SIG-M5 (cell line): ENCODE measurements around the gene RARA.

Experiments used
- DNase-seq: peaks from one replicate; lab custom pipeline; 2025; lab: John Stamatoyannopoulos, UW

Gene RARA

DNA sequence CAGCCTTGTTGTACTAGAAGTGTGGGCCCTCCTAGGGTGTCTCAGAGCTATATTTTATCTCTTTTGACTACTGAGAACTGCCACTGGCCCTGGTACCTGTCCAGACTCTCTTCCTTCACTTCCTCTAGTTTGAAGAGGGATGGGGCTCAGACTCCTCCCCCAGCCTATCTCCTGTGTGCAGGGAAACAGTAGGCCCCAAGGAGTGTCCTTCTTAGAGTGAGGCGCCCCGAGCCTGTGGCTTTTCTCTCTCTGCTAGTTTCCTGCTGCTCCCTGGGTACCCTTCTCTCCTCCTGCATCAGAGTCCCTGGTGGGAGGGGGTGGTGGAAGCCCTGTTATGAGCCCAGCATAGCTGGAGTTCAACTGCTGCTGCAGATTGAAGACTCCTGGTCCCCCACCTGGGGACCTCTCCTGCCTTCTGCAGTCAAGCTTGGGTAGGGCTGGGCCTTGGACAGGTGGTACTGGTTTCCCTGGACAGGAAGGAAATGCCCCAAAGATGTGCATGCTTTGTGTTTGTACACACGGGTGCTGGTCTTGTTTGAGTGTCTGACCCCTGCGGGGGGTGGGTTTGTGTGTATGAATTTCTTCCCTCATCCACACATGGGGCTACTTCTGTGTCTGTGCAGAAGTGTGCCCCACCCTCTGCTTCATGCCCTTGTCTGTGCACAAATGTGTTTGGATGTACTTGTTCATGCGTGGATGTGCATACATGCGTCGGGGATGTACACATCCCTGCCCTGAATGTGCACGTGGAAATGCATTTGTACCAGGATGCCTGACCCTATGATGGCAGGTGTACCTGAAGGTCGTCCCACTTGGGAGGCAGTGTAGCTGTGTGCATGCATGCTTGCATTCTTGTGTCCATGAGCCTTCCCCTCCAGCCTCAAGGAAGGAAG, 6.9 kb downstream of the RARA start:
- DNase-seq = no peak

DNA sequence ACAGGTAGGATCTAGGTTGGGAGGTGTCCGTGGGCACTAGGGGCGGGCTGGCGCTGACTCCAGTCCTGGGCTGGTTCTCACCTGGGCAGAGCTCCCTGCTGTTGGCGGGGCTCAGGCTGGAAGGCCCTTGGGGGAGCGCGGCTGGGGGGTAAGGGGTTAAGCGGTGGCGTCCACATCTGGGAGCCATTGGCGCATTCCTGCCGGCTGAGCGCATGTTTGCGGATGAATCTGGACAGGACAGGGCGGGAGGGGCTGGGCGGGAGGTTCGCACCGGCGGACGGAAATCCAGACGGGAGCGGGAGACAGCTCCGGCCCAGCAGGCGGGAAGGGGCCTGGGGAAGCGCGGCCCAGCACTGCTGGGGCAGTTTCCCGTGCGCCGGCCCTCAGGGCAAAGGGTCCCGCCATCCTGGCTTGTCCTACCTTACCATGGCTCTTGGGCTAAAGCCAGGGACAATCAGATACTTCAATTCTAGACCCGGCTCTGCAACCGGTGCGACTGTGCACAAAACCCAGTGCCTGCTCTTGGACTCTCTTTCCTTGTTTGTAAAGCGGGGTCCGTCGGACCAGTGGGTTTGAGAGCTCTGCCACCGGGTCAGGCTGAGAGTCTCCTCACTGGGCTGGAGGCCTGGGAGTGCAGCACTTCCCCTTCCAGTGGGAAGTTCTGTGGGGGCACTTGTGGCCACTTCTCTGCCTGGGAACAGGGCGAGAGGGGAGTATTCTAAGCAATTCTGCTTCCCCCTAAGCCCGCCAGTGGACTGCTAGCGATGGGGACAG, 7.8 kb downstream of the RARA start:
- DNase-seq = no peak

DNA sequence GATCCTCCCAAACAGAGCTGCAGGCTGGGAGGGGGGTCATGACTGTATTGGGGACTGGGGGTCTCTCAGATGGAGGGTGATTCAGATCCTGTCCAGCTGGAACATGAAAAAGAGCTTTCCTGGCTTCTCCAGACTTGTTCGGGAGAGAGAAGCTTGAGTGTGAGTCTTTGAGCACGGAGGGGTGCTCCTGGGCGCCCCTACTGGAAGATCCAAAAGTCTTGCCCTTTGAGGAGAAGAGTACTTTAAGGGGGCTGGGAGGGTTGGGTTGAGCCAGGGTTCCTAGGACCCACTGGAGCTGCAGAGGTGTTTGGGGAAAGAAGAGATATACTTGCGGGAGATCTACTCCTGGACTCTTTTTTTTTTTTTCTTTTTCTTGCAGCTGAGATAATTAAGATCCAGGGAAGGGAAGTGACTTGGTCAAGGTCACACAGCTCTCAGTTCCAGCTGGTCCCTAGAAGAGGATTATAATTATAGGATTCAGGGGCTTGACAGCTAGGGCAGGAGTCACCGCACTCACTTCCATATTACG, 8.4 kb downstream of the RARA start:
- no peak for DNase-seq

DNA sequence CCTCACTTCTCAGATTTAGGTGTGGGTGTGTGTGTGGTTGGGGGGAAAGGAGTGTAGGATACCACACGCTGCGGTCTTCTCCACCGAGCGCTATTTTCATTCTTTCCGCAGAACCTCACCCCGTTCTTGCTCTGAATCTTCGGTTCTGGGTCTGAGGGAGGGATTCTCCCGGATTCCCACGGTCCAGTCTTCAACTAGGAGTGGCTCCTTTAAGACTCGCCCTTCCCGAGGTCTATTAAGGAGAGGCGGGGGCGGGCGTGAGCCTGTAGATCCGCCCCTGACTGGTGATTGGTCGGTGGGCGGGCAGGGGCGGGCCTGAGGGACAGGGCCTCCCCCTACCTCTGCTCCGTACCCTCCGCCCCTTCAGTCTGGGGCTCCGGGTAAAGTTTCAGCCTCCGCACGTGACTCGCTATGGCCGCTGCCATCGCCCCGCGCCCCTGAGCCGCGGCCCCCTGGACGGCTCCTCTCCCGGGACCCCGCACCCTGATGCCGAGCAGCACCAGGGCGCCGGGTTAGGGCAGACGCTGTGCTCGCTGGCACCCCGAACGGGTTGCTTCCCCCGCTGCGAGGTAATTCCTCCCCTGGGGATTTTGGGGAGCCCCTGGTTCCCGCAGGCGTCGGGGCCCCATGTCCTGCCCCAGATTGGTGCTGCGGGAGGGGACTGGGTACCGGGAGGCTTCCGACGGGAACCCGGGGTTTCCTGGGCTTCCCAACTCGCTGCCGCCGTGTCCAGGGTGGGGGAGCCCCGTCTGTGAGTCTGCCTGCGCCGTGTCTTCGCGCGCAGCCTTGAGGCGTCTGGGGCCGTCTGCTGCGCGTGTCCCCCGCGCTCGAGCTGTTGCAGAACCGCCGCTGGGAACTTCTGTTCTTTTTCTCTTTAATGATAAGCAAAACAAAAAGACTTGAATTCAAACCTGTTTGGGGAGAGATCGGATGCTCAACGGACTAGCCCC, 9.2 kb downstream of the RARA start:
- DNase-seq = peak; percentile 68

DNA sequence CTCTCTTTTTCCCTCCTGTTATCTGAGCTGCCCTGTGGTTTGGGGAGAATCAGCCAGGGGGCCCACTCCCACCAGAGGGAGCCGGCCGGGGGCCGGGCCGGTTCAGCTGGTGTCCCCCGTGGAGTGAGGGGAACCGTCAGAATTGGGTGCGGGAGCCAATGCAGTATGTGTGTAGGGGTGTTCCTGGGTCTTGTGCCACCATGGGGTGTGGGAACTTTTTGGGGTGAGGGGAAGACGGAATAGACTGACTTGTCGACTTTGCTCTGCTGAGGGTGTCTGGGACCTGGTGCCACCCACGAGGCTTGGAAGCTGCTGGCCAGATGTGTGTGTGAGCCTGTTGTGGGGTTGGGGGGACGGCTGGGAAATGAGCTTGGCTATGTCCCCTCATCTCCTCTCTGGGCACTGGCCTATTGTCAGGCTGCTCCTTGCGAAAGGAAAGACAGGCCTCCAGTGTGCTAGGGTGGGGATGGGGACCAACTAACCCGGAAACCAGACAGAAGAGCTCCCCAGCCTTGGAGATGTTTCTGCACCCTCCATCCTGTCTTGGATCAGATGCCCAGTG, 9.9 kb downstream of the RARA start:
- no peak for DNase-seq

DNA sequence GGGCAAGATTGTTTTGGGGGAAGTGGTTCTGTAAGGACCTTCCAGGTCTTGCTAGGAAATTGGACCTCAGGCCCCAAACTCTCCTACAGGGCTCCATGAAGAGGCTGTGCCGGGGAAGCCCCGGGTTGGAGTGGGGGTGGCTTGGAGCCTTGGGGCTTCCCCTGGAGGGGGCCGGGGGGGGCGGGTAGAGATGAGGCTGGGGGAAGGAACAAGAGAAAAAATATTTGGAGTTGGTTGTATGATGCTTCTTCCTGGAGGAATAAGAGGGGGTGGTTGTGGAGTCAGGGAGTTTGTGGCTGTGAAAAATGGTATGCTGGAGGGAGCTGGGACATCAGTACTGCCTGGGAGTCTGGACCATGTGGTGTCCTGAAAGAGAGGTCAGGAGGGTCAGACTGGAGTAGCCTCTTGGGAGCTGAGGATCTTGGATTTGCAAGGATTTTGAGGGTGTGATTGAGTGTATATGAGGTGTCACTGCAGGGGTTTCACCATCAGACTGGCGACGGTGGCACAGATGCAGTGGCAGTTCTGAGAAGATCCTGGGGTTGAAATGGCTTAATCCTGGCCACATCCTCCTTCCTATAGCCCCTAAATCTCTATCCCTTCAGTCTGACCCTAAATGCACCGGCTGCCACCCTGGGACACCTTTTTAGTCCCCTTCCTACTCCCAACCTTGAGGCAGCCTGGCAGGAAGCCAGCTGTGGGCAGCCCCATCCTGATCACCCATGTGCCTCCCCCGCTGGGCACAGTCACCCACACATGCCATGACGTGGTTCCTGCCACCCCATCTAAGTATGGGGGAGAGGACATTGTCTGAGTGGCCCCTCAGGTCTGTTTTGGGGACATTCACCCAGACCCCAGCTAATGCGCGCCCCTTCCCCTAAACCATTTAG, 10.9 kb downstream of the RARA start:
- DNase-seq = no peak

DNA sequence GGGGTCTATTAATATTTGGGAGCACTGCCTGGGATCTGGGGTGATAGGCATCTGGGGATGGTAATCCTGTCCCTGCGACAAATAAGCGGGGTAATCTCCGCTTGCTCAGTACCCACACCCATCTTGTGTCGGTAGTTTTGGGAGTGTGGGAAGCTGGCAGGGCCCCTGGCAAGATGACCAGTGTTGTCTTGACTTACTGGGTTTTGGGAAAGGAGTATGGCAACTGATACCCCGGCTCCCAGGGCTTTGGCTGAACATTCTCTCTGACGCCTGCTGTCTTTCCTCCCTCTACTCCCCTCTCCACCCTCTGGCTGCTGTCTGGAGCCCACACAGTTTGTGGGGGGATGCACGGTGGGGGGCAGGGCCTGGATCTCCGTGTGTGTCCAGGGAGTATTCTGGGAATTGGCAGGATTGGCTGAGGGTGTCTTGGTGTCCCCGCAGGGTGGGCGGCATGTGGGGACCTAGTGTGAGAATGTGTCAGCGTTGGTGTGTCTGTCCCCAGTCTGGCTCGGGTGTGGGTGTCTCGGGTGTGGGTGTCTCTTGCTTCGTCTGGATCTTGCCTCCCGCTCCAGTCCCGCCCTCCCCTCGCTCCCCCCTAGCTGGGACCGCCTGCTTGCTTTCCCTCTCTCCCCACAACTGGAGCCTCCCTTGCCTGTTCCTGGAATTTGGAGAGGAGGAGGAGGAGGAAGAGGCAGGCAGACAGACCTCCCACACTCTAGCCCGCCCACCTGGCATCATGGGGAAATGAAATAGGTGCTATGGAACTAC, 12.0 kb downstream of the RARA start:
- DNase-seq = no peak

DNA sequence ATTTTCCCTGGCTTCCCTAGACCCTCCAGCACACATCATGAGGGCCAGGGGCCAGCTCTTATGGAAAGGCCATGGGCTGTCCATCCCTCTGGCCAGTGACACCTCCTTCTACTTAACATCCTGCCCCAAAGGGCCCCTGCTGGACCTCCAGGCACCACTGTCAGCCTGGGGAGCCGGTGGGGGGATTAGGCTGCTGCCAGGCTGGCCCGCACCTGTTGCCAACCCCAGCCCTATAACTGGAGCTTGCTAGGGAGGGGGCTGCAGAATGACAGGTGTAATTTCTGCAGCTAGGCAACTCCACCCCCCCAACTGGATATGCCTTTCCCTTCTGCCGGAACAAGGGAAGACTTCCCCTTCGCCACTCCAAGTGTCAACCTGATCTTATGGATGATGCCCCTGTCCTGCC, 12.5 kb downstream of the RARA start:
- DNase-seq = no peak

DNA sequence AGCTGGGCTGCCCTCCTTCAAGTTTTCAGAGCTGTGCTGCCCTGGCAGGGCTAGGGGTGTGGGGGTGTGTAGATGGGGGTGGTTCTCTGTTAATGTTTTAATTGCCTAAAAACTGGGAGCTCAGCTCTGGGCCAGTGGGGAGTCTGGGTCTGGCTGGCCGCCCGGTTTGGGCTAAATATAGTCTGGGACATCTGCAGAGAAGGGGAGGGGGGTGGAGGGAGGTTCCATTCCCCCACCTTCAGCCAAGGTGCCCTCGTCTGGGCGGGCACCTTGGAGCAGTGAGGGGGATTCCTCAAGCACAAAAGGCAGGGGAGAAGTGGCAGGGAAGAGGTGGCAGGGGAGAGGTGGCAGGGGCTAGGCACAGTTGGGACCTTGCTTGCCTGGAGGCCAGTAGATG, 13.0 kb downstream of the RARA start:
- DNase-seq = no peak

DNA sequence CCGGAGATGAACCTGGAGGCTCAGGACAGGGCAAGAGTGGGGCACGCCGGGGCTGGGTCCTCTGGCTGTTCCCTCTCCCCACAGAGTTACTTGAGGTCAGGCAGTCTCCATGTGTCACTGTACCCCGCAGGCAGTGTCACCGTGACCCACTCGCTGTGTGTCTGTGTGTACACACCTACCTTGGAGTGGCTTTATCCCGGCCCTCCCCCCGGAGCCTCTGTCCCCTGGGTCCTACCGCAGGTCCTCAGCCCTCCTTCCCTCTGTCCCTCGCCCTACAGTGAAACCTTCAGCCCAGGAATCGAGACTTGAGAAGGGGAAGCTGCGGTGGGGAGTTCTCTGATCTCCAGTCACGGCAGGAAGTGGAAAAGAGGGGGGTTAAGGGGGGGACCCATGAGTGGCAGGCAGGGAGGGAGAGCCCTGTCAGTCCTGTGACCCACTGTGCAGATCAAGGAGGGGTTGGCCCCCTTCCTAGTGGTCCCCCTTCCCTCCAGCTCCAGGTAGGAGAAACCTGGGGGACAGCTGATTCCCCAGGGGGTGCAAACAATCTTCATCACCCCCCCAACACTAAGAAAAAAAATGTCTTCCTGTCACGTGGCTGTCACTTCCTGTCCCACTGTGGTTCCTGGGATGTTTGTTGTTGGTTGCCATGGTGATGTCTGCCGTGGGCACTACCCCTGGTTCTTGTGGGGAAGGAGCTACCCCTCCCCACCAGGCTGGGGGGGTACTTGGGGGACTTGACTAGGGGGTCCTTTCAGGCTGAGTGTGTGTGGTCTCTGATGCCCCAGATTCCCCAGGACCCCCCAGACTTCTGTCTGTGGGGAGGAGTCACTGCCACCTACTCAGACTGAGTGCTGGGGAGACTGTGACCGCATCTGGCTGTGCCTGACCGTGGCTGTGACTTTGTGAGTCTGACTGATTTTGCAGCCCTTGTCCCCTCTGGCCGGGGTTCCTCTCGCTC, 13.7 kb downstream of the RARA start:
- peak; percentile 94 for DNase-seq

DNA sequence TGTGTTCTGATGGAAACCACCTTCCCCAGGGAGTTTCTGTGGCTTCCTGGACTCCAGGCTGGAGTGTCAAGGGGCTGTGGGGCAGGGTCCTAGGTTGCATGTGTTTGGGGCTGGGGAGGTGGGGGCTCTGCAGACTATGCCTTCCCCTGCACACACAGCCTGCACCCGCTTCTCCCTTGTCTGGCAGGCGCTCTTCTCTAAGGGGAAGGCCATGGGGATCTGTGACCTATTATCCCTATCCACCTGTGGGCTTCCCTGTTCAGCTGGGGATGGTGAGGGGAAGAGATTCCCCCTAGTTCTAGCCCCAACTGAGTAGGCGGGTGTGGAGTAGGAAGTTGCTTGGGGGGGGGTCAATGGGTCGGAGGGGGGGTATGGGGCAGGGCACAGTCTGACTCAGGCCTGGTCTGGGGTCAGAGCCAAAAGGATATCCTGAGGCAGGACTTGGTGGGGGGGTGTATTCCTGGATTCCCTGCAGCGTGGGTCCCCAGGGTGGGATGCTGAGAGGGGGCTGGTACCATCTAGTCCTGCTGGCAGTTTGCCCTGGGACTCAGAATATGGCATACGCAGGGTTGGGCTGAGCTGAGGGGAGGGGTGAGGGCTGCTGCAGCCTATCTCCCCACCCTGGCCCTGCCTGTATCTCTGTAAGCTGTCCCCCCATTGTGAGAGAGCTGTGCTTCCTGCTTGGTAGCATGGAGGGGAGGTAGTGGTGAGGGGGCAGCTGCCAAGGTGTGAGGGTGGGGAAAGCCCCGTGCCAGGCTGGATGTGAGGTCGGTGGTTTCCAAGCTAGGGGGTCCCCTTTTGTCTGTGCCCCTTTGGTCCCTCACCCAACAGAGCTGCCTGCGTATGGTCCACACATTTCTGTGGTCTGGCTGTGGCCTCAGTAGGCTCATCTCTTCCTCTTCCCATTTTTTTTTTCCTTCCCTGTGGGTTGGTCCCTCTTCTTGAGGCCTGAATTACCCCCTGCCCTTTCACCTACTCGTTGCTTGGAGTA, 14.7 kb downstream of the RARA start:
- DNase-seq = no peak

DNA sequence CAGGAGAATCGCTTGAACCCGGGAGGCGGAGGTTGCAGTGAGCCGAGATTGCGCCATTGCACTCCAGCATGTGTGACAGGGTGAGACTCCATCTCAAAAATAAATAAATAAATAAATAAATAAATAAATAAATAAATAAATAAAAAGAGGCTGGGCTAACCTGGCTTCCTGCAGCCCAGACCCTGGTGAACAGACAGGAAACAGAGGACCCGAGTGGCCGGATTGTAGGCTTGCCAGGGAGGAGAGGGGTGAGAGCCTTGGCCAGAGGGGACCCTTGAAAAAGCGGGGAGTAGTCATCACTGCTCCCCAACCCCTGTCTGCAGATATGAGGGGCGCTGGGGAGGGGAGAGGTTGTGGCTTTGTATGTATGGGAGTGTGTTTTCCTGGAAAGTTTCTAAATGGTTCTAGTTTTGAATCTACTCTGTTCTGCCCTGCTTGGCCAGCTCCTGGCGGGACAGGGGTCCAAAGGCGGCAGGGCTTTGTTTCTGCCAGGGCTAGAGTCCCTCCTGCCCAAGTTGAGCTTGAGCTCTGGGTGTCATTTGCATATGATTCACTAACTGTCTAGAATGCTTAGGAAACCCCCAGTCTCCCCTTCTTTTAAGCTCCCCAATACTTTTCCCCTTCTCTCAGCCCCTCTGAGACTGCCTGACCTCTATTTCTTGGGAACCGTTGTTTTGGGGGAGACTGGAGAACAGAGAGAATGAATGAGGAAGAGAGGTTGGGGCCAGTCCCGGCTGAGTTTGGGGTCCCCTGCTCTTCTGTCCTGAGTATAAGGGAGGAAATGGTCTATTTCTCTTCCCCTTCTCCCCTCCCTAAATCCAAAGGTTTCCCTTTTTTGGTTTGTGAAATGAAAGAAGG, 16.4 kb downstream of the RARA start:
- no peak for DNase-seq

DNA sequence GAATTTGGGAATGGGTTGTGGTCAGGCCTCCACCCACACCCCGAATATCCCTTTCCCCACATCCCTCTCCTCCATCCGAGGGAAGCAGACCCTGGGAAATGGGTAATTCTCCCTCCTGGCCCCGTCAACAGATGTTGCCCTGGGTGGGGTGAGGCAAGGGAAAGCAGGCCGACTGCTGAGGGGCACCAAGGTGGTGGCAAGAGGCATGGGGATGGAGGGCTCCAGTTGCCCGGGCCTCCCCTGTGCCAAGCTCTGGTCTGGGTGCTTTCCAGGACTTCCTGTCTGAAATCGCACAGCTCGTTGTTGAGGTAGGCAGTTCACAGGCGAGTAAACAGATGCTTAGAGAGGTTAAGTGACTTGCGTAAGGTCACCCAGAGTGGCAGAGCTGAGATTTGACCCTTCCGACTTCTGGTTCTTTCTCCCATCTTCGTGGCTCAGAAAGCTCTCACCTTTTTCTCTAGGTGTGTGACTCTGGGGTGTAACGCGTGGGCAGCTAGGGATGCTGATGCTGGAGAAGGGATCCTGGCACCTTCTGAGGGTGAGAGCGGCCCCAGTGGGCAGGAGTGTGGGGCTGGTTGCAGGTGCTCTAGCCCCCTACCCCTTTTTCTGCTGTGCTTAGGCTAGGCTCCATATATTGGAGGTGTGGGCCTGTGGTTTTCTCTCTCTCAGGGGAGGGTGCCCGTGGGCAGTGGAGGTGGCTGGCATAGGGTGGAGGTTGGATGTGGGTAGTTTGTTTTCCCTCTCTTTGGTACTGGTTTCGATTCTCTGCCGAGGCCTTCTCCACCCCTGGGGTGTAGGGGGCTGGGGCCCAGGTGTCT, 17.2 kb downstream of the RARA start:
- no peak for DNase-seq

DNA sequence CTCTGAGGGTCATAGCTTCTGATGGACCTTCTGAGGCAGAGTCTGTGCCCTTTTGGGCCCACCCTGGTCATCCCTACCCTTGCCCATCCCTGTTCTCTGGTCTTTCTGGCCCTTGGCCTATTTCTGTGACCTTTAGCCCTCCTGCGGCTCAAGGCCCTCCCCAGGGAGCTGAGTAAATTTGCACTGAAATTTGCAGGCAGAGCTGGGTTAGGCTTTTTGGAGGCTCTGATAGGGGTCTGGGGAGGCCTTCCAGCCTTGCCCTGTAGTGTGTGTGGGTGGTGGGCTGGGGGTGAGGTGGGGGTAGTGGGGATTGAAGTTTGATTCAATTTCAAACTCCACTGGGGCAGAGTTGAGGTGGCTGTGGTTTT, 17.8 kb downstream of the RARA start:
- no peak for DNase-seq

DNA sequence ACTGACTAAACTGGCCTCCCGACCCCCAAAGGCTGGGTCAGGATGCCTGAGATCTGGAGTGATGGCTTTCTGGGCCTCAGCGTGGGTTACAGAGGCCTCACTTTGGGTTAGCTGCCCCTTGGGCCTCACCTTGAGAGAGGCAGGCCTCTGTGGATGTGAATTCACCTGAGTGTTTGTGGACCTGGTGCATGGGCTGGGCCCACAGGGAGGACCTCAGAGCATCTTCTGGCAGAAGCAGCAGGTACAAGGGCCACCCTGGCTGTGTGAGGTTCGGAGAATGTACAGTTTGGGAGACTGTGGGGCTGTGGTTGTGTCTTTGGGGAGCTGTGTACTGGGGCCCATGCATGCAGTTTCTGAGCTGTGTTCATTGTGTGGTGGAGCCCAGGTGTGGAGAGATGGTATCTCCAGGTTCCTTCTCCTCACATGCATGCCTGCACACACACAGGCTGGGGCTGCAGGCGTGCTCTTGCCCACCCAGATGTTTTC, 18.3 kb downstream of the RARA start:
- DNase-seq = no peak
